Measurements from ENCODE around the gene CYP3A5.

DNA sequence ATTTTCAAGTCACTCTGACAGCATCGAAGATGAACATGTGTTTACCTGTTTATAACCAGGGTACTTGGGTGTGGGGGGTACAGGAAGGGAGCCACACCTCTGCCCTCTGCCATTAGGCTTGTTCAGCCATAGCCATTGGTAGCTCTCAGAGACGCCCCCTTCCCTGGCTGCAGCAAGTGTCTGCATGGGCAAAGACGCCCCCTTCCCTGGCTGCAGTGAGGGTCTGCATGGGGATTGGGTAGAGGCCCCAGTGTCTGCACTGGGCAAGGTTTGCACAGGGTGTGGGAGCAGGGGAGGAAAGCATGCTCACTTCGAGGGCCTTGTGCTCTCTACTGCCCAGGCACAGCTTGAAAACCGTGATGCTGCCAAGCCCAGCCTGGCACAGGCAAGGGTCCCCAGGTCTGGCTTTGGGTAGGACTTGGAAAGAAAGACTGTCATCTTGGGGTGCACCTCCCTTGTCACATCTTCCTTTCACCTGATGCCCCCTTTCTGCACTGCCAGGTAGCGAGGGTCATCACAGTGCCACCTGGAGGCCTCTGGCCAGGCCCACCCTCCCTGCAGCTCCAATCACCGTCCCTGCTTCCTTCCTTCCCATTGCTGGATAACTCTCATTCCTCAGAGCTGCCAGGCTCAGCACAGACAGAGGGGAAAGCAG is 78.0 kb downstream of the CYP3A5 start:
- no peak for TF ChIP-seq CTCF (IDR thresholded peaks at IDR 0.05; ENCODE audit: low read length)
- TF ChIP-seq EZH2 (IDR thresholded peaks at IDR 0.05; ENCODE audit: borderline replicate concordance, low read length), result no peak

Measured in OCI-LY1 (cell line).